Fibroblast of lung (primary cell): Measurements from ENCODE around the gene HECTD1. TPM values are rescaled to one million over a fixed set of nuclear protein-coding genes. Genes with fewer than 3 reads are reported as not detected.

Experiments
- DNase-seq, 2 donors: peaks; one replicate each; pipeline versions ENCODE4 v3.0.0 to v3.0.0-alpha.2; 2010; ENCODE audit warnings: low read depth in 2 of 2
- H2AFZ ChIP-seq: 2 replicates; pipeline ENCODE4 v1.5.1; 2012; ENCODE audit warnings: low read length, control low read depth, inconsistent platforms
- H3K27ac ChIP-seq: 2 replicates; pipeline ENCODE4 v1.5.1; 2011; ENCODE audit warnings: low read length, control low read depth; ENCODE audit not compliant: insufficient read depth
- H3K27me3 ChIP-seq: 2 replicates; pipeline ENCODE4 v1.5.1; 2011; ENCODE audit warnings: mild to moderate bottlenecking, low read length; ENCODE audit not compliant: control insufficient read depth, insufficient read depth
- H3K36me3 ChIP-seq: 2 replicates; pipeline ENCODE4 v1.5.1; 2011; ENCODE audit warnings: low read length; ENCODE audit not compliant: control insufficient read depth, insufficient read depth
- H3K4me1 ChIP-seq: 2 replicates; pipeline ENCODE4 v1.5.1; 2011; ENCODE audit warnings: low read length; ENCODE audit not compliant: control insufficient read depth, insufficient read depth; ENCODE audit errors: extremely low read depth
- H3K4me2 ChIP-seq: 2 replicates; pipeline ENCODE4 v1.5.1; 2011; ENCODE audit warnings: low read length, control low read depth; ENCODE audit not compliant: insufficient read depth; ENCODE audit errors: extremely low read depth
- H3K4me3 ChIP-seq, 4 experiments: fragments of 200-600 bp in 1 of 4; sonication (generic) in 1 of 4; replicated peaks in 1 of 4; 2 replicates each; pipeline ENCODE4 v1.5.1; 2011 to 2016; ENCODE audit warnings: low read length in 4 of 4, low read depth in 3 of 4, mild to moderate bottlenecking in 3 of 4, control low read depth in 2 of 4, inconsistent platforms in 1 of 4, mixed read lengths in 1 of 4; ENCODE audit not compliant: insufficient read depth in 1 of 4; ENCODE audit errors: control extremely low read depth in 1 of 4
- H3K79me2 ChIP-seq: 2 replicates; pipeline ENCODE4 v1.5.1; 2012; ENCODE audit warnings: mild to moderate bottlenecking, low read length, inconsistent platforms; ENCODE audit not compliant: control insufficient read depth, insufficient read depth
- H3K9ac ChIP-seq: 2 replicates; pipeline ENCODE4 v1.5.1; 2011; ENCODE audit warnings: mild to moderate bottlenecking, low read length, control low read depth; ENCODE audit not compliant: insufficient read depth
- H3K9me3 ChIP-seq: 2 replicates; pipeline ENCODE4 v1.5.1; 2012; ENCODE audit warnings: low read depth, low read length; ENCODE audit not compliant: control insufficient read depth, insufficient read depth
- H4K20me1 ChIP-seq: 2 replicates; pipeline ENCODE4 v1.5.1; 2011; ENCODE audit warnings: low read length; ENCODE audit not compliant: control insufficient read depth, insufficient read depth; ENCODE audit errors: extremely low read depth
- CTCF ChIP-seq, 2 donors: IDR thresholded peaks in 1 of 2; conservative IDR thresholded peaks in 1 of 2; 1 replicate in 1 of 2; 2 replicates in 1 of 2; pipeline ENCODE4 v1.5.1; 2011 to 2012; ENCODE audit warnings: low read length in 2 of 2, control low read depth in 1 of 2, inconsistent platforms in 1 of 2, low read depth in 1 of 2, mild to moderate bottlenecking in 1 of 2
- EZH2 ChIP-seq: IDR thresholded peaks from 2 replicates; pipeline ENCODE4 v1.5.1; 2012; ENCODE audit warnings: low read length, control low read depth, mild to moderate bottlenecking; ENCODE audit errors: missing control alignments
- polyA plus RNA-seq, 2 donors: library from polyadenylated mRNA; depleted of rRNA in 1 of 2; stranded (reverse) in 1 of 2; unstranded in 1 of 2; fragments of >200 nt; gene quantifications; 2 replicates each; pipeline ENCODE4 v1.2.1, GENCODE V29; 2011 to 2012; ENCODE audit warnings: missing spikeins in 1 of 2
- total RNA-seq: library from RNA; depleted of rRNA; stranded (reverse); fragments of >200 nt; gene quantifications from 2 replicates; pipeline ENCODE4 v1.2.1, GENCODE V29; 2014

HECTD1 gene
- total and polyA plus RNA-seq, 2 donors (not counting 1 experiment from before 2014, with no cell fraction given), result 135 to 534 TPM

DNA sequence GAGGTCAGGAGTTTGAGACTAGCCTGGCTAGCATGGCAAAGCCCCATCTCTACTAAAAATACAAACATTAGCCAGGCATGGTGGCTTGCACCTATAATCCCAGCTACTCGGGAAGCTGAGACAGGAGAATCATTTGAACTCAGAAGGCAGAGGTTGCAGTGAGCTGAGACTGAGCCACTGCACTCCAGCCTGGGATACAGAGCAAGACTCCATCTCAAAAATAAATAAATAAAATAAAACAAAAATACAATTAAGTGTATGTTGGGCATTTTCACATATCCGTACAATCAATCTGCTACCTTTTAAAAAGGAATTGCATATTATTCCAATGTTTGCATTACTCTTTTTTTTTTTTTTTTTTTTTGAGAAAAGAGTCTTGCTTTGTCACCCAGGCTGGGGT is 47.7 kb upstream of the HECTD1 start:
- Histone ChIP-seq H3K36me3 (no peaks in the 10 kb centered on the region), H3K79me2 (no peaks in the 10 kb centered on the region), H2AFZ (no peak overlapping the region), H3K4me1 (no peaks in the 10 kb centered on the region), H4K20me1 (no peaks in the 10 kb centered on the region), H3K9me3 (no peaks in the 10 kb centered on the region), H3K4me3 (no peak overlapping the region), H3K9ac (no peak overlapping the region), H3K4me2 (no peak overlapping the region), H3K27me3 (no peaks in the 10 kb centered on the region), H3K27ac (no peak overlapping the region)
- no peak for DNase-seq
- TF ChIP-seq EZH2 (no peak), CTCF (conservative IDR thresholded peaks at IDR 0.05 in 1 of 2, IDR thresholded peaks at IDR 0.05 in 1 of 2; ENCODE audit: low read depth in 1 of 2, low read length in 2 of 2) (no peak)

DNA sequence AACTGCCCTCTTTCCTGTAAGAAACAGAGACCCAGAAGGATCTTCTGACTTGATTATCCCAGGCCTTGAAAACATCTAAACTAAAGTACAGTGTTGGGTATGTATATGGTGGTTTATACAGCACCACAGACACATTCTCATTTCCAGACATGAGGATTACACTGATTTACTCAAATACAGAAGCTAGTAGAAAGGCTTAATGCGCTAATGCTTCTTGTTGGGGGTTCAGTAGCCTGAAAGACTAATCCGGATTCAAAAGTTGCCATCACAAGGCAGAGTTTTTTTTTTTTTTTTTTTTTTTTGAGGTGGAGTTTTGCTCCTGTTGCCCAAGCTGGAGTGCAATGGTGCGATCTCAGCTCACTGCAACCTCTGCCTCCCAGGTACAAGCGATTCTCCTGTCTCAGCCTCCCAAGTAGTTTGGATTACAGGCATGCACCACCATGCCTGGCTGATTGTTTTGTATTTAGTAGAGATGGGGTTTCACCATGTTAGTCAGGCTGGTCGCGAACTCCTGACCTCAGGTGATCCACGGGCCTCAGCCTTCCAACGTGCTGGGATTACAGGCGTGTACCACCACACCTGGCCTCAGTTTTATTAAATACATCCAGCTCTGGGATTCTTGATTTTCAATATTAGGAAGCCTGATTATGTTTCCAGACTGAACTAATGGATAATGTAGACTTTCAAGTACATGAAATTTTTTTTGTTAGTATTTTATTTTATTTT is 46.3 kb upstream of the HECTD1 start:
- H4K20me1 ChIP-seq, result no peaks in the 10 kb centered on the region
- no peak overlapping the region for H2AFZ ChIP-seq
- H3K4me3 ChIP-seq, result no peak overlapping the region
- no peaks in the 10 kb centered on the region for H3K79me2 ChIP-seq
- no peak overlapping the region for H3K4me2 ChIP-seq
- H3K27ac ChIP-seq, result no peak overlapping the region
- no peak overlapping the region for H3K9ac ChIP-seq
- H3K27me3 ChIP-seq, result no peaks in the 10 kb centered on the region
- H3K36me3 ChIP-seq, result no peaks in the 10 kb centered on the region
- no peak for DNase-seq
- no peaks in the 10 kb centered on the region for H3K9me3 ChIP-seq
- TF ChIP-seq EZH2 (no peak), CTCF (conservative IDR thresholded peaks at IDR 0.05 in 1 of 2, IDR thresholded peaks at IDR 0.05 in 1 of 2; ENCODE audit: low read depth in 1 of 2, low read length in 2 of 2) (no peak)
- H3K4me1 ChIP-seq, result no peaks in the 10 kb centered on the region

DNA sequence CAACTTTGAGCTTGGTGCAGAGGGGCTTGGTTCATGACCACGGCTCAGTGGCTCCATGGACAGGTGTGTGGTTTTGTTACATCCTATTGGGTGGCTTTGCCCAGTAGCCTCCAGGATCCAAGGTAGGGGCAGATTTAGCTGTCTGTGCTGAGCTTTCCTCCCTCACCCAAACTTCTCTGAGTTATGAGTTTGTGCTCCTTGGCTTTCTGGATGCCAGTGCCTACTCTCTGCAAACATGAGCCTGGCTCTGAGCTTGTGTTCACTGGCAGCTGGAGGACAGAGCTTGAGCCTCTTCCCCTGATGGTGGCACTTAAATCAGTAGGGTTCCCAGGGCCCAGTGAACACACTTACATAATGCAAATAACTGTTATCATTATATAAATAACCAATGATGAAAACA is 45.3 kb upstream of the HECTD1 start:
- no peaks in the 10 kb centered on the region for H3K4me1 ChIP-seq
- H3K4me3 ChIP-seq, result no peak overlapping the region
- no peak overlapping the region for H3K27ac ChIP-seq
- H3K9ac ChIP-seq, result no peak overlapping the region
- no peaks in the 10 kb centered on the region for H3K9me3 ChIP-seq
- H4K20me1 ChIP-seq, result no peaks in the 10 kb centered on the region
- no peaks in the 10 kb centered on the region for H3K36me3 ChIP-seq
- TF ChIP-seq EZH2 (no peak), CTCF (conservative IDR thresholded peaks at IDR 0.05 in 1 of 2, IDR thresholded peaks at IDR 0.05 in 1 of 2; ENCODE audit: low read depth in 1 of 2, low read length in 2 of 2) (no peak)
- H2AFZ ChIP-seq, result no peak overlapping the region
- no peak for DNase-seq
- H3K27me3 ChIP-seq, result no peaks in the 10 kb centered on the region
- no peak overlapping the region for H3K4me2 ChIP-seq
- no peaks in the 10 kb centered on the region for H3K79me2 ChIP-seq
